Uterus (tissue), 4 donors: ENCODE measurements around the gene PLXNB3. TPM values are rescaled to one million over a fixed set of nuclear protein-coding genes. Genes with fewer than 3 reads are reported as not detected.
A peak's percentile ranks its signal among the peaks of the same experiment; 100 is the strongest.

ENCODE experiments used
- DNase-seq, 2 donors: peaks; one replicate each; pipeline ENCODE4 v3.0.0-alpha.2; 2019 to 2020
- H3K27ac ChIP-seq, 2 donors: fragments of 200-600 bp; sonication (generic); 1 replicate in 1 of 2; 2 replicates in 1 of 2; pipeline ENCODE4 v1.5.1; 2016 to 2018
- H3K27me3 ChIP-seq, 2 donors: fragments of 200-600 bp; sonication (generic); one replicate each; pipeline ENCODE4 v1.5.1; 2018 to 2019; ENCODE audit warnings: control low read depth in 1 of 2
- H3K36me3 ChIP-seq, 2 donors: fragments of 200-600 bp; sonication (generic); one replicate each; pipeline ENCODE4 v1.5.1; 2019; ENCODE audit warnings: control low read depth in 1 of 2
- H3K4me1 ChIP-seq, 2 donors: fragments of 200-600 bp; sonication (generic); one replicate each; pipeline ENCODE4 v1.5.1; 2018 to 2019; ENCODE audit warnings: control low read depth in 1 of 2
- H3K4me3 ChIP-seq, 2 donors: fragments of 200-600 bp; sonication (generic); 1 replicate in 1 of 2; 2 replicates in 1 of 2; pipeline ENCODE4 v1.5.1; 2018 to 2019; ENCODE audit warnings: mild to moderate bottlenecking in 1 of 2
- H3K9me3 ChIP-seq, 2 donors: fragments of 200-600 bp; sonication (generic); one replicate each; pipeline ENCODE4 v1.5.1; 2019; ENCODE audit warnings: control low read depth in 1 of 2
- CTCF ChIP-seq, 4 experiments: fragments of 200-600 bp in 2 of 4; fragments of 450-650 bp in 2 of 4; sonication (generic) in 2 of 4; IDR thresholded peaks; one replicate each; pipeline ENCODE4 v1.5.1; 2016 to 2019; ENCODE audit warnings: antibody characterized with exemption in 4 of 4, mild to moderate bottlenecking in 2 of 4, moderate library complexity in 1 of 4
- POLR2A ChIP-seq, 2 donors: fragments of 450-650 bp; IDR thresholded peaks; one replicate each; pipeline ENCODE4 v1.6.1; 2016; ENCODE audit warnings: antibody characterized with exemption in 2 of 2, mild to moderate bottlenecking in 1 of 2, moderate library complexity in 1 of 2
- intact Hi-C: fragments of 100-400 bp; cut with DNase I; formaldehyde crosslinking; loops from one replicate; pipeline ENCODE4 v1.15.1; 2023; ENCODE audit warnings: low total_unique reads
- total RNA-seq, 4 donors: library from RNA; depleted of rRNA in 3 of 4; stranded (reverse); fragments of >200 nt in 3 of 4; gene quantifications; one replicate each; pipeline versions ENCODE4 v1.1.0 to v1.2.4, GENCODE V29; 2014 to 2023
- donor health status: DM: yes; HTN: yes; CAD: no.

Gene PLXNB3
- total RNA-seq, 4 donors from 2014 or later, result 1.5 to 50.7 (median 5.1) TPM

GRCh38 chrX:153794018-153794896 lies 30.2 kb downstream of the PLXNB3 start, which contains the start of the genes IDH3G and SSR4:
Gene IDH3G (minus strand): TSS chrX:153794375. CDS start chrX:153794326, 49 bp downstream.
Gene SSR4 (plus strand): TSS chrX:153794668. CDS start chrX:153794688, 20 bp downstream.
- Histone ChIP-seq H3K36me3 (no peaks in the 10 kb centered on the region), H3K9me3 (no peaks in the 10 kb centered on the region), H3K4me1 (peaks cover 0 to 9% of the 10 kb centered on the region in 2 donors), H3K27me3 (no peaks in the 10 kb centered on the region), H3K4me3 (peak within 1 kb of the TSS; percentile 57 to 74), H3K27ac (peak within 1 kb of the TSS; percentile 89 to 95)
- intact Hi-C loops, result no loop called here
- DNase-seq, result peak; percentile 90 to 93
- TF ChIP-seq CTCF (IDR thresholded peaks at IDR 0.05), result peak in 2 of 4 experiments; percentile 16 to 35
- TF ChIP-seq POLR2A (IDR thresholded peaks at IDR 0.05), result peak; percentile 15 to 65

- peak overlapping the region; percentile 57 to 74 for H3K4me3 ChIP-seq
- peaks cover 0 to 9% of the 10 kb centered on the region in 2 donors for H3K4me1 ChIP-seq
- H3K27ac ChIP-seq, result peak overlapping the region; percentile 89 to 95
- H3K36me3 ChIP-seq, result no peaks in the 10 kb centered on the region
- DNase-seq, result no peak
- H3K9me3 ChIP-seq, result no peaks in the 10 kb centered on the region
- TF ChIP-seq CTCF (IDR thresholded peaks at IDR 0.05), result no peak
- TF ChIP-seq POLR2A (IDR thresholded peaks at IDR 0.05), result no peak
- H3K27me3 ChIP-seq, result no peaks in the 10 kb centered on the region
- intact Hi-C loops, result no loop called here
These were observed 31.1 kb downstream of the PLXNB3 start for GRCh38 chrX:153794897-153795816.

DNA sequence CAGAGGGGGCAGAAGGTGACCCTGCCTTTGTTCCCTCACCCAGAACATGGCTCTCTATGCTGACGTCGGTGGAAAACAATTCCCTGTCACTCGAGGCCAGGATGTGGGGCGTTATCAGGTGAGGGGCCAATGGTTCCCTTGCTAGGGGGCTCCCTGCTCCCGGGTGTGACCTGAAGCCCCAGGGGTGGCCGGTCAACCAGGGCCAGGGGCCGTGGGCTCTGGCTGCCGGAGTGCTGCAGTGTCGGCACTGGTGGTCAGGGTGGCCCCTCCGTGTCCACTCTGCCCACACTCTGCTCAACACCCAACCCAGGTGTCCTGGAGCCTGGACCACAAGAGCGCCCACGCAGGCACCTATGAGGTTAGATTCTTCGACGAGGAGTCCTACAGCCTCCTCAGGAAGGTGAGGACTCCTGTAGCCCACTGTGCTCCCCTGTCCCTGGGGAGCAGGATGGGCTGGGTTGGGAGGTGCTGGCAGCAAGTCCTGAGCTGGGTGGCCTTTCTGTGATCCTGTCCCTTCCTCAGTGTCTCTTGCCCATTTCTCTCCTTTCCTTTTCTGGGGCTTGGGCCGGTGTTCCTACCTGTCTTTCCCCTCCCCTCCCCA lies 33.5 kb downstream of the PLXNB3 start:
- peaks cover 0 to 9% of the 10 kb centered on the region in 2 donors for H3K4me1 ChIP-seq
- DNase-seq, result no peak
- H3K27me3 ChIP-seq, result no peaks in the 10 kb centered on the region
- no peak overlapping the region for H3K27ac ChIP-seq
- H3K36me3 ChIP-seq, result no peaks in the 10 kb centered on the region
- no peak for TF ChIP-seq CTCF (IDR thresholded peaks at IDR 0.05)
- TF ChIP-seq POLR2A (IDR thresholded peaks at IDR 0.05), result no peak
- H3K4me3 ChIP-seq, result no peak overlapping the region
- intact Hi-C loops, result no loop called here
- H3K9me3 ChIP-seq, result no peaks in the 10 kb centered on the region

GRCh38 chrX:153799326-153799725 lies 35.3 kb downstream of the PLXNB3 start:
- Histone ChIP-seq H3K36me3 (no peaks in the 10 kb centered on the region), H3K27ac (no peak overlapping the region), H3K27me3 (no peaks in the 10 kb centered on the region), H3K4me1 (no peaks in the 10 kb centered on the region), H3K9me3 (no peaks in the 10 kb centered on the region), H3K4me3 (no peak overlapping the region)
- intact Hi-C loops, result no loop called here
- TF ChIP-seq CTCF (IDR thresholded peaks at IDR 0.05), result no peak
- TF ChIP-seq POLR2A (IDR thresholded peaks at IDR 0.05), result no peak
- no peak for DNase-seq
